GM12878 (cell line): Measurements from ENCODE around the gene DISC1.

ENCODE experiments used
- EP300 ChIP-seq, 2 experiments: fragments of 150-350 bp in 1 of 2; IDR thresholded peaks; 2 replicates each; pipeline ENCODE4 v1.6.1; 2011 to 2012; ENCODE audit warnings: low read depth in 2 of 2, low read length in 2 of 2, borderline replicate concordance in 1 of 2, improper control_type of control experiment in 1 of 2, inconsistent platforms in 1 of 2; ENCODE audit not compliant: control insufficient read depth in 1 of 2
- EZH2 ChIP-seq: IDR thresholded peaks from 2 replicates; pipeline ENCODE4 v1.6.1; 2012; ENCODE audit warnings: low read depth, mild to moderate bottlenecking, control low read depth, inconsistent platforms, low read length, borderline replicate concordance; ENCODE audit not compliant: control insufficient read depth
- MYC ChIP-seq: IDR thresholded peaks from 2 replicates; pipeline ENCODE4 v1.6.1; 2011; ENCODE audit warnings: mild to moderate bottlenecking, low read length, moderate library complexity, inconsistent platforms; ENCODE audit not compliant: insufficient read depth, insufficient replicate concordance, insufficient read length, severe bottlenecking
- NRF1 ChIP-seq: conservative IDR thresholded peaks from 2 replicates; pipeline ENCODE4 v1.6.1; 2011; ENCODE audit warnings: mild to moderate bottlenecking, low read depth, low read length, improper control_type of control experiment
- POLR2A ChIP-seq: IDR thresholded peaks from 2 replicates; pipeline ENCODE4 v1.6.1; 2011; ENCODE audit warnings: low read depth, mild to moderate bottlenecking, low read length
- SMC3 ChIP-seq: IDR thresholded peaks from 2 replicates; pipeline ENCODE4 v1.6.1; 2011; ENCODE audit warnings: low read length, improper control_type of control experiment, borderline replicate concordance
- ZSCAN29 ChIP-seq: fragments of 450-650 bp; IDR thresholded peaks from 2 replicates; pipeline ENCODE4 v1.6.1; 2017; ENCODE audit warnings: mild to moderate bottlenecking, moderate library complexity
- TF ChIP-seq, protein P1 (sequence below), 3 experiments: IDR thresholded peaks in 2 of 3; conservative IDR thresholded peaks in 1 of 3; 2 replicates each; pipeline ENCODE4 v1.5.1; 2011; ENCODE audit warnings: low read depth in 3 of 3, low read length in 3 of 3, mild to moderate bottlenecking in 3 of 3, control low read depth in 2 of 3, moderate library complexity in 2 of 3, inconsistent platforms in 1 of 3, mixed read lengths in 1 of 3; ENCODE audit not compliant: control insufficient read depth in 2 of 3, insufficient read depth in 1 of 3; ENCODE audit errors: extremely low read depth in 1 of 3
- TF ChIP-seq, protein P2 (sequence below): IDR thresholded peaks from 2 replicates; pipeline ENCODE4 v1.6.1; 2012; ENCODE audit warnings: low read depth, low read length, improper control_type of control experiment

DNA sequence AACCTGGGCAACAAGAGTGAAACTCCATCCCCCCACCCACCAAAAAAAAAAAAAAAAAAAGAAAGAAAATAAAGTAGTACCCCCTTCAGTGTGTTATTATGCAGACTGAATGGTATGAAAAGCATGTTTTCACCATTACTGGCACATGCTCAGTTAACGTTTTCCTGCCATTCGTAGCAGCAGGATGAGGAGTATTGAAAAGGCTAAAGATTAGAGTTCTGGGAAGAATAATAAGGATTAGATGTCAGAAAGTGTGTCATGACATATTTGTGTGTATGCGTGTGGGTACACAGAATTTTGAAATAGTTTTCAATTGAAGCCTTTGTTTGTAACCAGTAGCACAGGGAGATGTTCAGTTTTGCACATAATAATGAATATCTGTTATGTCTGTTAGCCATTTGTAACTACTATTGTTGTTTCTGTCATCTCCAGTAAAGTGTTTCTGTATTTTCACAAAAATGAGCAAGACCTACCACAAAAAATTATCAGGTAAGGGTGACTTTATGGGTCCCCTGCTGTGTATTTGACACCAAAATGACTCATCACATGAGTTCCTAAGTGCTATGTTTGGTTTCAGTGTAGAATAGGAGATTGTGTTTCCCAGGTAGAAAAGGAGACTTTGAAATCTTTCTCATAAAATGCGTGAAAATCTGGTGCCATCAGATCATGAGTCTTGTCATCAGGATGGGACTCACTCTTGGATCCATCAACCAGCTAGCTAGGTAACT lies 358.9 kb downstream of the DISC1 start:
- TF ChIP-seq POLR2A (no peak), MYC (no peak), EP300 (IDR thresholded peaks at IDR 0.05; ENCODE audit: borderline replicate concordance in 1 of 2, control insufficient read depth in 1 of 2, low read depth in 2 of 2, low read length in 2 of 2) (no peak), EZH2 (no peak), ZSCAN29 (no peak), NRF1 (no peak), SMC3 (no peak)
- TF ChIP-seq, protein P1, sequence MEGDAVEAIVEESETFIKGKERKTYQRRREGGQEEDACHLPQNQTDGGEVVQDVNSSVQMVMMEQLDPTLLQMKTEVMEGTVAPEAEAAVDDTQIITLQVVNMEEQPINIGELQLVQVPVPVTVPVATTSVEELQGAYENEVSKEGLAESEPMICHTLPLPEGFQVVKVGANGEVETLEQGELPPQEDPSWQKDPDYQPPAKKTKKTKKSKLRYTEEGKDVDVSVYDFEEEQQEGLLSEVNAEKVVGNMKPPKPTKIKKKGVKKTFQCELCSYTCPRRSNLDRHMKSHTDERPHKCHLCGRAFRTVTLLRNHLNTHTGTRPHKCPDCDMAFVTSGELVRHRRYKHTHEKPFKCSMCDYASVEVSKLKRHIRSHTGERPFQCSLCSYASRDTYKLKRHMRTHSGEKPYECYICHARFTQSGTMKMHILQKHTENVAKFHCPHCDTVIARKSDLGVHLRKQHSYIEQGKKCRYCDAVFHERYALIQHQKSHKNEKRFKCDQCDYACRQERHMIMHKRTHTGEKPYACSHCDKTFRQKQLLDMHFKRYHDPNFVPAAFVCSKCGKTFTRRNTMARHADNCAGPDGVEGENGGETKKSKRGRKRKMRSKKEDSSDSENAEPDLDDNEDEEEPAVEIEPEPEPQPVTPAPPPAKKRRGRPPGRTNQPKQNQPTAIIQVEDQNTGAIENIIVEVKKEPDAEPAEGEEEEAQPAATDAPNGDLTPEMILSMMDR (IDR thresholded peaks at IDR 0.05 in 2 of 3, conservative IDR thresholded peaks at IDR 0.05 in 1 of 3; ENCODE audit: control insufficient read depth in 2 of 3, extremely low read depth in 1 of 3, insufficient read depth in 1 of 3, low read depth in 3 of 3, low read length in 3 of 3) = no peak
- TF ChIP-seq, protein P2, sequence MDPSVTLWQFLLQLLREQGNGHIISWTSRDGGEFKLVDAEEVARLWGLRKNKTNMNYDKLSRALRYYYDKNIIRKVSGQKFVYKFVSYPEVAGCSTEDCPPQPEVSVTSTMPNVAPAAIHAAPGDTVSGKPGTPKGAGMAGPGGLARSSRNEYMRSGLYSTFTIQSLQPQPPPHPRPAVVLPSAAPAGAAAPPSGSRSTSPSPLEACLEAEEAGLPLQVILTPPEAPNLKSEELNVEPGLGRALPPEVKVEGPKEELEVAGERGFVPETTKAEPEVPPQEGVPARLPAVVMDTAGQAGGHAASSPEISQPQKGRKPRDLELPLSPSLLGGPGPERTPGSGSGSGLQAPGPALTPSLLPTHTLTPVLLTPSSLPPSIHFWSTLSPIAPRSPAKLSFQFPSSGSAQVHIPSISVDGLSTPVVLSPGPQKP = no peak
